ENCODE data around the gene STK32B.

STK32B gene

DNA sequence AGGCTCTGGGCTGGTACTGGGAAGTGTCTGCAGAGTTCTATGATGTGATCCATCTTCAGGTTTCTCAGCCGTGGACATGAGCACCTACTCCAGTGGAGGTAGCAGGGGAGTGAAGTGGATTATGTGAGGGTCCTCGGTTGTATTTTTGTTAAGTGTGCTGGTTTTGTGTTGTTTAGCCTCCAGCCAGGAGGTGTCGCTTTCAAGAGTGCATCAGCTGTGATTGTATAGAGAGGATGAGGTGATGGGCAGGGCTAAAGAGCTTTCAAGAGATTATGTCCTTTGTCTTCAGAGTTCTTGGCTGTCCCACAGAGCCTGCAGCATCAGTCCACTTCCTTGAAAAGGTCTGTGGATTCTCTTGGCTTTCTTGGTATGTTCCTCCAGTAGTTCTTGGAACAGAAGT, 256.6 kb downstream of the STK32B start:
- TF ChIP-seq, protein P1, sequence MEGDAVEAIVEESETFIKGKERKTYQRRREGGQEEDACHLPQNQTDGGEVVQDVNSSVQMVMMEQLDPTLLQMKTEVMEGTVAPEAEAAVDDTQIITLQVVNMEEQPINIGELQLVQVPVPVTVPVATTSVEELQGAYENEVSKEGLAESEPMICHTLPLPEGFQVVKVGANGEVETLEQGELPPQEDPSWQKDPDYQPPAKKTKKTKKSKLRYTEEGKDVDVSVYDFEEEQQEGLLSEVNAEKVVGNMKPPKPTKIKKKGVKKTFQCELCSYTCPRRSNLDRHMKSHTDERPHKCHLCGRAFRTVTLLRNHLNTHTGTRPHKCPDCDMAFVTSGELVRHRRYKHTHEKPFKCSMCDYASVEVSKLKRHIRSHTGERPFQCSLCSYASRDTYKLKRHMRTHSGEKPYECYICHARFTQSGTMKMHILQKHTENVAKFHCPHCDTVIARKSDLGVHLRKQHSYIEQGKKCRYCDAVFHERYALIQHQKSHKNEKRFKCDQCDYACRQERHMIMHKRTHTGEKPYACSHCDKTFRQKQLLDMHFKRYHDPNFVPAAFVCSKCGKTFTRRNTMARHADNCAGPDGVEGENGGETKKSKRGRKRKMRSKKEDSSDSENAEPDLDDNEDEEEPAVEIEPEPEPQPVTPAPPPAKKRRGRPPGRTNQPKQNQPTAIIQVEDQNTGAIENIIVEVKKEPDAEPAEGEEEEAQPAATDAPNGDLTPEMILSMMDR (IDR thresholded peaks at IDR 0.05), result no peak

GRCh38 chr4:5322321-5322720, 271.0 kb downstream of the STK32B start:
- Histone ChIP-seq H3K27ac (no peak overlapping the region), H3K4me1 (ENCODE audit: control insufficient read depth in 1 of 2, insufficient read depth in 1 of 2, low read depth in 1 of 2, low read length in 1 of 2) (no peaks in the 10 kb centered on the region), H3K36me3 (no peaks in the 10 kb centered on the region), H3K27me3 (no peaks in the 10 kb centered on the region), H3K9me3 (no peaks in the 10 kb centered on the region), H3K4me3 (ENCODE audit: low read depth in 1 of 2, low read length in 1 of 2) (no peak overlapping the region)
- TF ChIP-seq, protein P1 (IDR thresholded peaks at IDR 0.05), result no peak

More for the DNA sequence above, 256.6 kb downstream of the STK32B start:
- Histone ChIP-seq H3K4me1 (ENCODE audit: control insufficient read depth in 1 of 2, insufficient read depth in 1 of 2, low read depth in 1 of 2, low read length in 1 of 2) (no peaks in the 10 kb centered on the region), H3K9me3 (no peaks in the 10 kb centered on the region), H3K27me3 (no peaks in the 10 kb centered on the region), H3K36me3 (no peaks in the 10 kb centered on the region), H3K27ac (no peak overlapping the region), H3K4me3 (ENCODE audit: low read depth in 1 of 2, low read length in 1 of 2) (no peak overlapping the region)

DNA sequence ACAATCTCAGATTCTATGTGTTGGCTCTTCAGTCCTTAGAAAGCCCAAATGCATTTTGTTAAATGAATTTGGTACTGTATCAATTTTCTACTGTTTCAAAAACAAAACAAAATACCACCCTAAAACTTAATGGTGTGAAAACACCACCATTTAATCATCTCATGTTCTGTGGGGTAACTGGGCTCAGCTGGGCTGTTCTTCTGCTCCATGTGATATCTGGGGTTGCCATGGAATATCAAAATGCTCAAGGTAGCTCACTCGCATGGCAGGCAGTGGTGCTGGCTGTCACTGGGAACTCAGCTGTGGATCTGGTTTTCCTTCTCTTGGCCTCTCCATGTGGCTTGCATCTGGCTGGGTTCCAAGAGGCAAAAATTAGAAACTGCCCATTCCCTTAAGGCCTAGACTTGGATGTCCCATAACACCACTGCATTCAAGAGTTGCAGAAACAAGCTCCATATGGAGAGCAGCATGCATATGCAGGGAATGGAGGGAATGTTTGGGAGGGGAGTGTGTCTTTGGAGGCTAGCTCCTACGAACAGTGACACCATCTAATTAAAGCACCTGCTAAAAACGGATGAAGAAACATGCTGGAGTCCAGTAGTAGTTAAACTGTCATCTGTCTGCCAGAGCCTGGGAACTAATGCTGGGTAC, 279.2 kb downstream of the STK32B start:
- TF ChIP-seq, protein P1 (IDR thresholded peaks at IDR 0.05), result no peak

GRCh38 chr4:5337731-5338130, 286.5 kb downstream of the STK32B start:
- no peaks in the 10 kb centered on the region for H3K36me3 ChIP-seq
- no peaks in the 10 kb centered on the region for H3K27me3 ChIP-seq
- H3K4me3 ChIP-seq (ENCODE audit: low read depth in 1 of 2, low read length in 1 of 2), result no peak overlapping the region
- no peaks in the 10 kb centered on the region for H3K9me3 ChIP-seq
- no peaks in the 10 kb centered on the region for H3K4me1 ChIP-seq (ENCODE audit: control insufficient read depth in 1 of 2, insufficient read depth in 1 of 2, low read depth in 1 of 2, low read length in 1 of 2)
- H3K27ac ChIP-seq, result no peak overlapping the region
- TF ChIP-seq, protein P1 (IDR thresholded peaks at IDR 0.05), result no peak

More for the DNA sequence above, 279.2 kb downstream of the STK32B start:
- Histone ChIP-seq H3K4me3 (ENCODE audit: low read depth in 1 of 2, low read length in 1 of 2) (no peak overlapping the region), H3K36me3 (no peaks in the 10 kb centered on the region), H3K27ac (no peak overlapping the region), H3K9me3 (no peaks in the 10 kb centered on the region), H3K27me3 (no peaks in the 10 kb centered on the region), H3K4me1 (ENCODE audit: control insufficient read depth in 1 of 2, insufficient read depth in 1 of 2, low read depth in 1 of 2, low read length in 1 of 2) (no peaks in the 10 kb centered on the region)

- no peaks in the 10 kb centered on the region for H3K36me3 ChIP-seq
- TF ChIP-seq, protein P1 (IDR thresholded peaks at IDR 0.05), result no peak
- no peak overlapping the region for H3K27ac ChIP-seq
- no peak overlapping the region for H3K4me3 ChIP-seq (ENCODE audit: low read depth in 1 of 2, low read length in 1 of 2)
- H3K27me3 ChIP-seq, result no peaks in the 10 kb centered on the region
- H3K4me1 ChIP-seq (ENCODE audit: control insufficient read depth in 1 of 2, insufficient read depth in 1 of 2, low read depth in 1 of 2, low read length in 1 of 2), result no peaks in the 10 kb centered on the region
- no peaks in the 10 kb centered on the region for H3K9me3 ChIP-seq
These were observed 287.3 kb downstream of the STK32B start for GRCh38 chr4:5338531-5338930.

Data from neutrophil (primary cell).